ENCODE measurements around the gene CDK13.
"Not testable (repeated sequence)": the region's sequence is repeated elsewhere in the genome, so short reads cannot be mapped to it uniquely, and the experiment has no call there.

DNA sequence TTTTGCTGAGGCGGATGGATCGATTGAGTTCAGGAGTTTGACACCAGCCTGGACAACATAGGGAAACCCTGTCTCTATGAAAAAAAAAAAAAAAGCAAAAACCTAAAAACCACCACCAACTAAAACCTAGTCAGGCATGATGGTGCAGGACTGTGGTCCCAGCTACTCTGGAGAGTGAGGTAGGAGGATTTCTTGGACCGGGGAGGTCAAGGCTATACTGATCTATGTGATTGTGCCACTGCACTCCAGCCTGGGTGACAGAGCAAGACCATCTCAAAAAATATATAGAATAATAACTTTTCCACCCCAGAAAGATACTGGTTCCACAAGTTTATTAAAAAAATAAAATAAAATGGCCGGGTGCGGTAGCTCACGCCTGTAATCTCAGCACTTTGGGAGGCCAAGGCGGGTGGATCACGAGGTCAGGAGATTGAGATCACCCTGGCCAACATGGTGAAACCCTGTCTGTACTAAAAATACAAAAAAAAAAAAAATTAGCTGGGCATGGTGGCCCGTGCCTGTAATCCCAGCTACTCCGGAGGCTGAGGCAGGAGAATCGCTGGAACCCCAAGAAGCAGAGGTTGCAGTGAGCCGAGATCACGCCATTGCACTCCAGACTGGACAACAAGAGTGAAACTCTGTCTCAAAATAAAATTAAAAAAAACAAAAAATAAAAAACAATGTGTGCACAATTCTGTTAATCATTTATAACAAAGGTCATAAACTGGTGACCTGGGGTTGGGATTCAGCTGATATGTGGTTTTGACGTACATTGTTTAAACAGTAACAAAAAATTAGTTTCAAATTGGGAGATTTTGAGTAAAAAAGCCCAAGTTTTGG, 172.3 kb downstream of the CDK13 start:
- not testable (repeated sequence) for TF ChIP-seq CTCF (IDR thresholded peaks at IDR 0.05; ENCODE audit: insufficient read depth, low read length); POLR2AphosphoS5 (IDR thresholded peaks at IDR 0.05; ENCODE audit: low read depth); REST (IDR thresholded peaks at IDR 0.05; ENCODE audit: insufficient replicate concordance, low read depth); GABPA (IDR thresholded peaks at IDR 0.05; ENCODE audit: low read depth); SPI1 (IDR thresholded peaks at IDR 0.05; ENCODE audit: borderline replicate concordance, low read depth)

Measured in HL-60 (cell line).